Hippocampal formation (tissue), 2 donors: ENCODE measurements around the gene DPY30.
"Not testable (repeated sequence)": the region's sequence is repeated elsewhere in the genome, so short reads cannot be mapped to it uniquely, and the experiment has no call there.

Source experiments
- DNase-seq, 2 donors: peaks; one replicate each; lab custom pipeline; 2025; lab: John Stamatoyannopoulos, UW

The DPY30 gene

GRCh38 chr2:32039447-32040219 is at the start of gene DPY30:
Gene DPY30 (minus strand): TSS chr2:32039805. CDS start chr2:32039456, 349 bp downstream.
- peak; percentile 89 to 92 for DNase-seq

- no peak for DNase-seq
Measured at GRCh38 chr2:32074134-32074506, 34.5 kb upstream of the DPY30 start.

GRCh38 chr2:32067549-32067948 is 27.9 kb upstream of the DPY30 start:
- DNase-seq = no peak

- DNase-seq = no peak
Measured at GRCh38 chr2:32064713-32065112, 25.1 kb upstream of the DPY30 start.

GRCh38 chr2:32064021-32064601 is 24.5 kb upstream of the DPY30 start:
- no peak for DNase-seq

- peak; percentile 94 to 99 for DNase-seq
Measured at GRCh38 chr2:32063310-32064020, 23.9 kb upstream of the DPY30 start, which contains the start of gene SPAST. Gene SPAST (plus strand): TSS chr2:32063556. CDS start chr2:32063832, 276 bp downstream.

GRCh38 chr2:32061973-32062861 is 22.6 kb upstream of the DPY30 start:
- DNase-seq = peak in 1 of 2 donors; percentile 23

GRCh38 chr2:32061430-32061829 is 21.8 kb upstream of the DPY30 start:
- DNase-seq = no peak

GRCh38 chr2:32060266-32060665 is 20.7 kb upstream of the DPY30 start:
- DNase-seq = no peak

- no peak for DNase-seq
Measured at GRCh38 chr2:32058130-32058529, 18.5 kb upstream of the DPY30 start.

- not testable (repeated sequence) for DNase-seq
Measured at GRCh38 chr2:32054583-32054982, 15.0 kb upstream of the DPY30 start.

- no peak for DNase-seq
Measured at GRCh38 chr2:32051836-32052439, 12.3 kb upstream of the DPY30 start.

GRCh38 chr2:32043561-32043960 is 4.0 kb upstream of the DPY30 start:
- DNase-seq = no peak

GRCh38 chr2:32034198-32034887 is 5.3 kb downstream of the DPY30 start:
- not testable (repeated sequence) for DNase-seq

- not testable (repeated sequence) for DNase-seq
Measured at GRCh38 chr2:32018789-32019482, 20.7 kb downstream of the DPY30 start.

GRCh38 chr2:32012872-32013271 is 26.7 kb downstream of the DPY30 start:
- DNase-seq = no peak

- DNase-seq = peak in 1 of 2 donors; percentile 23
Measured at GRCh38 chr2:32011485-32011960, 28.1 kb downstream of the DPY30 start.

GRCh38 chr2:32010670-32011484 is 28.7 kb downstream of the DPY30 start, which contains the start of gene MEMO1:
Gene MEMO1 (minus strand): TSS chr2:32011008. CDS start chr2:32010247, 761 bp downstream.
- peak; percentile 85 to 93 for DNase-seq

GRCh38 chr2:32010280-32010669 is 29.3 kb downstream of the DPY30 start:
- DNase-seq = not testable (repeated sequence)
